HT-29 (cell line): ENCODE results near the gene GPLD1. TPM values are rescaled to one million over a fixed set of nuclear protein-coding genes. Genes with fewer than 3 reads are reported as not detected.

Source experiments
- DNase-seq: peaks from one replicate; pipeline ENCODE4 v3.0.0-alpha.2; 2015; ENCODE audit warnings: low spot score
- total RNA-seq: library from RNA; depleted of rRNA; stranded (reverse); fragments of >200 nt; shearing (Covaris generic); gene quantifications from 2 replicates; pipeline ENCODE4 v1.2.3, GENCODE V29; 2014

The GPLD1 gene
- total RNA-seq, 1 experiment from 2014 or later: 0.10 TPM

- no peak for DNase-seq
These were observed 34.3 kb downstream of the GPLD1 start for GRCh38 chr6:24455061-24455460.

GRCh38 chr6:24454452-24454851 is 34.9 kb downstream of the GPLD1 start:
- DNase-seq: no peak

GRCh38 chr6:24453921-24454320 is 35.5 kb downstream of the GPLD1 start:
- DNase-seq: no peak

GRCh38 chr6:24451581-24452388 is 37.6 kb downstream of the GPLD1 start:
- DNase-seq: peak; percentile 45

DNA sequence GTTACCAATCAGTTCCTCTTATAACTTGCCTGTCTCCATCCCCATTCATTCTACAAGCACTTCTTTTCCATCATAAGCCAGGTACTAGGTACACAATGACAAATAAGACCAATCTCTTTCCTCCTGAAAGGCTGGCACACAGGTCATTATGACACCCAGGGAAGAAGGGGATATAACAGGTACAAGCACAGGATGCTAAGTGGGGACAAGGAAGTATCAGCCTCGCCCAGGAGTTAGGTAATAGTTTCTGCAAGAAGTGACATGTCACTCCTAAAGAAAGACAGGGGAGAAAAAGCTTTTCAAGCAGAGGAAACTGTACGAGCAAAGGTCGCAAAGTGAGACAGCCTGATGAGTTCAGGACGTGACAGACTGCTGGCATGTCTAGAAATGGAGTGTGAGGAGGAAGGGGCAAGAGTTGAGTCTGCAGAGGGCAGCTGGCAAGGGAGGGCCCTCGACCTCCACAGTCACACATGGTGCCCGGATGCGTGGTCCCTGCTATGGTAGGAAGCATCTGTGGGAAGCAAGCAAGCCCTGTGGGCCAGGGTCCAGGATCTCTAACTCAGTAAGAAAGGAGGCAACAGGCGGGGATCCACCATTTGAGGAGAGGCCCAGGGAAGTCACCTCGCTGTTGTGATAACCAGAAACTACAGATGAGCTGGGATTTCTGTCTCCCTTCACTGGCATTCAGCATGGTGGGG is 40.4 kb downstream of the GPLD1 start:
- DNase-seq: no peak

DNA sequence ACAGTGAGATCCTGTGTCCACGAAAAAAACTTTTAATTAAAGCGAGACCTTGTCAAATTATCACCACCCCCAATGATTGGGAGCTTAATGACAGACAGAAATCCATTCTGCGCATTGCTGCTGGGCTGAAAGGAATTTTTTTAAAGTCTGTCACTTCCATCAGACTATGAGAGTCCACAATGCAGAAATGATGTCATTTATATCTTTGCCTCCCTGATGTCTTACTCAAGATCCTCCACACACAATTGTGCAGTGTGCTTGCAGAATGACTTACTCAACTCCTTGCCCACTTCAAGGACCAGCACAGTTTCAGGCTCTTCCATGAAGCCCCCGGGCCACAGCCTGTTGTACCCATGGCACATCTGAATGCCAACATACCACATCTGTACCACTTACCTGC is 41.0 kb downstream of the GPLD1 start:
- no peak for DNase-seq

DNA sequence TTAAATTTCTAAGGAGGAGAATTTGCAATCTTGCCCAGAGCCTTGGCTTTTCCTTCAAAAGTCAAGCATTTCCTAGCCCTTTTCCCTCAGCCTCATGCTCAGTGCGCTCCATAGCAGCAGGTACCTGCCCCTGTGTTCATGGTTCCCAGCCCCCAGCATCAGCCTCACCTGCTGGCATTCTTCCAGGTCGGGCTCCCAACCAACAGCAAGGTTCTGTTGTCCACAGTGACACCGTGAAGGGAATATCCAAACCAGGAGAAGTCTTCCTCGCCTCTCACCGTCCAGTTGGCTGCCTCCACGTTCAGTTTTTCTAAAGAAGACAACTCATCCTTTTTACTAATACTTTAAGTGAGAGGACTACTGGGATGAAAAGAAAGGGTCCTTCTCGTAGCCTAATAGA is 42.7 kb downstream of the GPLD1 start:
- DNase-seq: no peak

- no peak for DNase-seq
These were observed 43.7 kb downstream of the GPLD1 start for GRCh38 chr6:24445704-24446103.

DNA sequence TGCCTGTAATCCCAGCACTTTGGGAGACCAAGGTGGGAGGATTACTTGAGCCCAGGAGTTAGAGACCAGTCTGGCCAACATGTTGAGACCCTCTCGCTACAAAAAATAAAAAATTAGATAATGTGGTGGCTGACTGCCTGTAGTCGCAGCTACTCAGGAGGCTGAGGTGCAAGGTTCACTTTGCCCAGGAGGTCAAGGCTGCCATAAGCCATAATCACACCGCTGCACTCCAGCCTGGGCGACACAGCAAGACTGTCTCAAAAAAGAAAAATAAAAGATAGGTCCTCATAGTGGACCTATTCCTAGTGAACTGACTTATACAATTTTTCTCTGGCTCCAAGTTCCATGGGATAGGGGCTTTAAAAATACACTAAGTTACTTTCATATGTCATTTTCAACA is 44.8 kb downstream of the GPLD1 start:
- no peak for DNase-seq

GRCh38 chr6:24441599-24441904 is 47.8 kb downstream of the GPLD1 start:
- no peak for DNase-seq

DNA sequence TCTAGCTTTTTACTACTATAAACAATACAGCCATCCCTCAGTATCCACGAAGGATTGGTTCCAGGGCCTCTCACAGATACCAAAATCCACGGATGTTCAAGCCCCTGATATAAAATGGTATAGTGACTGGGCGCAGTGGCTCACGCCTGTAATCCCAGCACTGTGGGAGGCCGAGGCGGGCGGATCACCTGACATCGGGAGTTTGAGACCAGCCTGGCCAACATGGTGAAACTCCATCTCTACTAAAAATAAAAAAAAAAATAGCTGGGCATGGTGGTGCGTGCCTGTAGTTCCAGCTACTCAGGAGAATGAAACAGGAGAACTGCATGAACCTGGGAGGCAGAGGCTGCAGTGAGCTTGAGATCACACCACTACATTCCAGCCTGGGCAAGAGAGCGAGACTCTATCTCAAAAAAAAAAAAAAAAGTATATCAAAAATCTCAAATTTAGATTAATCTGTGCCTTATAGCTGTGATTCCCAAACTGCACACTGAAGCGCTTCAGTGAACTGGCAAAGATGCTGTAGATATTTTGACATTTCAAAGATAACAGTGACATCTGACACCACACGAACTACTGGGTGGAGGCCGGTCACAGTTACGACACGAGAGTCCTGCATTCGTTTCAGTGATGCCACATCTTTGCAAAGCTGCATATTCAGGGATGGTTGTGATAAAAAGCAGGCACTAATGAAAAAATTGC is 48.3 kb downstream of the GPLD1 start:
- DNase-seq: no peak

- no peak for DNase-seq
These were observed 49.4 kb downstream of the GPLD1 start for GRCh38 chr6:24439858-24440539.

GRCh38 chr6:24436979-24437378 is 52.4 kb downstream of the GPLD1 start:
- no peak for DNase-seq

DNA sequence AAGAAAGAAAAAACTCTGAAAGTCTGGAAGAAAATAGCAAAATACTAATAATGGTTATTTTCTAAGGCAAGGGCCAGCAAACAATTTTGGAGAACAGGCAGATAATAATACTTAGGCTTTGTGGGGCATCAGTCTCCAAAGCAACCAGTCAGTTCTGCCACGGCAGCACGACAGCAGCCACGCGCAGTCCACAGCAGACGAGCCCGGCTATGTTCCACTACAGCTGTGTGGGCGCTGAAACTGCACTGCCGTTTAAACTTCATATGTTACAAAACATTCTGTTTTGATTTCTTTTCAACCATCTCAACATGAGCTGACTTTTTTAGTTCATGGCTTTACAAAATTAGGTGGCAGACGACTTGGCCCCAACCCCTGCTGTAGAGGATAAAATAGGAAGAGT is 56.8 kb downstream of the GPLD1 start:
- DNase-seq: no peak

- peak; percentile 72 for DNase-seq
These were observed 58.3 kb downstream of the GPLD1 start for GRCh38 chr6:24431045-24431451.

DNA sequence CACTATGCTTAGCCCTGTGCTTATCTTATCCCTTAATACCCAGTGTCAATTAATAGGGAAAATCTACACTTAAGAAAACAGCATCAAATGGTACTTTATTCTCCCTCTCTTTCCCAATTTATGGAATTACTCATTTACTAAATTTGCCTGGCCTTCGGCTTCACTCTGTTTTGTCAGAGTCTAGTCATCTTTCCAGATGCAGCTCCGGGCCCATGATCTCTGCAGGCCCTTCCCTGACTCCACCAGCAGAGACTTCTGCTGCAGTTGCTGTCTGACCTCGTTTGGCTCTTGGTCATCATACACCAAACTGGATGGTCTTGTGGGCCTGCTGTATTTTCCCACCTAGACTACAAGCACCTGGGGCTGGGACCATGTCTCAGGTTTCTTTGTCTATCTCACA is 59.3 kb downstream of the GPLD1 start:
- DNase-seq: no peak

DNA sequence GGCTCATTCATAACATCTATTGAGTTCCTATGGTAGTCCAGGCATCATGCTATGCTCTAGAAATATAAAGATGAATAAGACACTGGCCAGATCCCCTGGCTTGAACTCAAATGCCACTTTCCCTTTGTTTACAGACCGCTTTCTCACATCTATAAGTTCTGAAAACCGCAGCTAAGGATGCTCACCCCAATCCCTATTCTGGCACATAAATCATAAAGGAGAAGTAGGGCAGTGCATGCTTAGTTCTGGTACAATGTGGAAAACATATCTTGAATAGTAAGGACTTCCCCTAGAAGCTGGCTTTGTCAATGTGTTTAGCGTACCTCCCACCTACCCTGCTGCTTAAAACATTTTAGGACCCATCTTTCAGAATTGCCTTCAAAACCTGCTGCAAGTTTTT is 60.2 kb downstream of the GPLD1 start:
- no peak for DNase-seq

DNA sequence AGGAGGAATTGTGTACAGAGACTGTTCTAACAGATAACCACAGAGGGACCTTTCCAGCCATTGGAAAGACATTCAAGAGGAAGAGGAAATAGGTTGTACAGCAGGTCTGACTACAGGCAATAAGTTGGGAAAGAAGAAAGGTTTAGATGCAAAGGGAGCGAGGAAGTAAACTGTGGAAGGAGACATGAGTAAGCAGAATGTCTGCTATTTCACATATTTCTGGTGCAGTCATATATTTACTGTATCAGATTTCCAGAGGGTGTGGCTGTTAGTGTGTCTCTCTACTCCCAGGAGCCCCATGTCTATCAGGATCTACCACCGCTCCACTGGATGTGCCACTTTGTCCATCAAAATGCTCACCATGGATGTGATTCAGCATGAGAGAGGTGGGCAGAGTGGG is 60.8 kb downstream of the GPLD1 start:
- no peak for DNase-seq

DNA sequence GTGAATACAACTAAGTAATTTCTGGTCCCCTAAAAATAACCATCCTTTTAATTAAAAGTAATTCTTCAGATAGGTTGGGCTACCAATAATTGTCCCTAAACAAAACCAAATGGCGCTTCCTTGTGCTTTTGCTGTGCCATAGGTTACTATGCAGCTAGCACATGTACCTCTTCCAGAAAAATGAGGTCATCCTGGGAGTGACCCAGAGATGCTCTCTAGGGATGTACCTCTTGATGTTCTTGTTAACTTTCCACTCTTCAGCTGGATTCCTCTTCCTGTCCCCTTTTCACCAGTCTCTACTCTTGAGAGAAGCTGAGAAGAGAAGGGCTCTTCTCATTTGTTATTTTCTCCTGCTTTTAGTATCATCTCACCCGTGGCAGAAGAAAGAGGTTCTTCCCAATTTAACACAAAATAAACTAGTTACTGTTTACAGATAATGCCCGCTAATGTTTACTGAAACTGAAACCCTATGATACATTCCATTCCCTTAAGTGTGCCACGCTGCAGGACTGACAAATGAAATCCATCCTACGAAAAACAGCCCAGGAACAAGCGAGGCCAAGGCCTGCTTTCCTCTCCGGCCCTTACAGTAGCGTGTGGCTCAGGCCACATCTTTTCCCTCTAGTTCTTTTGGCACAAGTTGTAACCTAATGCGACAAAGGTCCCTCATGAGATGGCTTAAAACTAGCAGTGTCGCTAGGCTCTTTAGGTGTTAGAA is 62.5 kb downstream of the GPLD1 start:
- DNase-seq: no peak

DNA sequence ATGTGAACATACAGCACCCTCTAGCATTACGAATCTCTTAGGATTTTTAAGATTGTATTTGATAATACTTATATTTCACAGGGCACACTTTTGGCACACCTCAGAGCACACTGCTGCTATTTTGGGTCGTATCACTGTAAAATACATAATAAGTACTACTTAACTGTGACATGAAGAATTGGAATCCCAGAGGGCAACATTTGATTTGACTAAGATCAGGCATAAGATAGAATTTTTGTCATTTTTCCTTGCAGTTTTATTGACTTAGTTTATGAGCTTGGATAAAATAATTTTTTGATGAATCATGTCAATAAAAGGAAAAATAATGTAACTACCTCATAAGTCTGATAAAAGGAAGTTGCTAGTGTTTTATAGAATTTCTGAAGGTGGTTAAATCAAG is 64.3 kb downstream of the GPLD1 start:
- no peak for DNase-seq

DNA sequence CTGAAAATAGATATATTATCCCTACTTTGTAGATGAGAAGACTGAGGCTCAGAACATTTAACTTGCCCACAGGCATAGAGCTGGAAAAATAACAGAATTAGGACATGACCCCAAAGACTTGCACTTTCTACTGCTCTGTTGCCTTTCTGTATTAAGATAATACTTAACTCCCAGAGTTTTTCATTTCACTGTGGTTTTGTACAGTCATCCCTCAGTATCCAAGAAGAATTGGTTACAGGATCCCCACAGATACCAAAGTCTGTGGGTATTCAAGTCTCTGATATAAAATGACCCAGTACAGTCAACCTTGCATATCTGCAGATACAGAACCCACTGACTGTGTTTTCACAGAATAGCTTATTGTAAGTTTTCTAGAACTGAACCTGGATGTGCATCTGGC is 69.9 kb downstream of the GPLD1 start:
- no peak for DNase-seq

- DNase-seq: no peak
These were observed 73.6 kb downstream of the GPLD1 start for GRCh38 chr6:24415753-24416152.
